ENCODE data around the gene PER2. TPM values are rescaled to one million over a fixed set of nuclear protein-coding genes. Genes with fewer than 3 reads are reported as not detected.

Gene PER2
- total and polyA plus RNA-seq, 2 donors (not counting 1 experiment from before 2014, with no cell fraction given), result 3.2 to 12.6 TPM

GRCh38 chr2:238251331-238251730 lies 37.1 kb downstream of the PER2 start:
- ChIA-PET POLR2A (no interaction called here), CTCF (no interaction called here)
- no peaks in the 10 kb centered on the region for H4K20me1 ChIP-seq (ENCODE audit: control insufficient read depth, insufficient read depth, low read length, poor library complexity, severe bottlenecking)
- H2AFZ ChIP-seq (ENCODE audit: insufficient read depth, low read depth, low read length, poor library complexity, severe bottlenecking), result no peak overlapping the region
- TF ChIP-seq CTCF (IDR thresholded peaks at IDR 0.05) (no peak), EZH2 (IDR thresholded peaks at IDR 0.05; ENCODE audit: borderline replicate concordance, insufficient read depth, low read depth, low read length, poor library complexity, severe bottlenecking) (no peak)
- H3K4me1 ChIP-seq (ENCODE audit: control insufficient read depth in 2 of 2, insufficient read depth in 2 of 2, low read length in 2 of 2), result no peaks in the 10 kb centered on the region
- Mint-ChIP-seq H3K27me3 (no peaks in the 10 kb centered on the region), H3K9me3 (ENCODE audit: insufficient read depth) (no peaks in the 10 kb centered on the region), H3K4me1 (no peaks in the 10 kb centered on the region), H3K4me3 (no peak overlapping the region), H3K27ac (peak overlapping the region; percentile 26)
- intact Hi-C loops (cut with micrococcal nuclease), result no loop called here
- ATAC-seq (ENCODE audit: low read depth) (no peak), DNase-seq (no peak)
- peaks cover 0 to 25% of the 10 kb centered on the region in 2 experiments for H3K36me3 ChIP-seq (replicated peaks in 1 of 2; ENCODE audit: control extremely low read depth in 1 of 2, control insufficient read depth in 1 of 2, extremely low read depth in 1 of 2, insufficient read depth in 2 of 2, low read length in 1 of 2)
- no peak overlapping the region for H3K4me2 ChIP-seq (replicated peaks; ENCODE audit: low read depth, low read length, poor library complexity, severe bottlenecking)
- no peak overlapping the region for H3K4me3 ChIP-seq (ENCODE audit: control extremely low read depth in 1 of 5, extremely low read depth in 1 of 5, insufficient read depth in 1 of 5, low read depth in 2 of 5, low read length in 4 of 5)
- H3K27me3 ChIP-seq (replicated peaks in 1 of 4; ENCODE audit: control extremely low read depth in 1 of 4, control insufficient read depth in 3 of 4, insufficient read depth in 4 of 4, low read length in 3 of 4), result no peaks in the 10 kb centered on the region
- no peaks in the 10 kb centered on the region for H3K9me3 ChIP-seq (ENCODE audit: control extremely low read depth in 1 of 3, control insufficient read depth in 2 of 3, insufficient read depth in 1 of 3, low read length in 2 of 3)
- 97% methylated on average over 12 of the region's 12 CpGs for WGBS (ENCODE audit: insufficient coverage)
- H3K9ac ChIP-seq (ENCODE audit: low read length), result no peak overlapping the region
- no peaks in the 10 kb centered on the region for H3K79me2 ChIP-seq (ENCODE audit: control insufficient read depth, insufficient read depth, low read length)
- H3K27ac ChIP-seq (ENCODE audit: low read length in 2 of 2), result no peak overlapping the region

- no peak overlapping the region for H3K4me3 Mint-ChIP-seq
- Histone ChIP-seq H4K20me1 (ENCODE audit: control insufficient read depth, insufficient read depth, low read length, poor library complexity, severe bottlenecking) (no peaks in the 10 kb centered on the region), H2AFZ (ENCODE audit: insufficient read depth, low read depth, low read length, poor library complexity, severe bottlenecking) (no peak overlapping the region), H3K4me2 (replicated peaks; ENCODE audit: low read depth, low read length, poor library complexity, severe bottlenecking) (no peak overlapping the region), H3K36me3 (replicated peaks in 1 of 2; ENCODE audit: control extremely low read depth in 1 of 2, control insufficient read depth in 1 of 2, extremely low read depth in 1 of 2, insufficient read depth in 2 of 2, low read length in 1 of 2) (peaks cover 0 to 20% of the 10 kb centered on the region in 2 experiments), H3K27ac (ENCODE audit: low read length in 2 of 2) (no peak overlapping the region), H3K4me1 (ENCODE audit: control insufficient read depth in 2 of 2, insufficient read depth in 2 of 2, low read length in 2 of 2) (no peaks in the 10 kb centered on the region), H3K27me3 (replicated peaks in 1 of 4; ENCODE audit: control extremely low read depth in 1 of 4, control insufficient read depth in 3 of 4, insufficient read depth in 4 of 4, low read length in 3 of 4) (no peaks in the 10 kb centered on the region), H3K9ac (ENCODE audit: low read length) (no peak overlapping the region), H3K4me3 (ENCODE audit: control extremely low read depth in 1 of 5, extremely low read depth in 1 of 5, insufficient read depth in 1 of 5, low read depth in 2 of 5, low read length in 4 of 5) (no peak overlapping the region), H3K9me3 (ENCODE audit: control extremely low read depth in 1 of 3, control insufficient read depth in 2 of 3, insufficient read depth in 1 of 3, low read length in 2 of 3) (no peaks in the 10 kb centered on the region), H3K79me2 (ENCODE audit: control insufficient read depth, insufficient read depth, low read length) (no peaks in the 10 kb centered on the region)
- TF ChIP-seq CTCF (IDR thresholded peaks at IDR 0.05) (no peak), EZH2 (IDR thresholded peaks at IDR 0.05; ENCODE audit: borderline replicate concordance, insufficient read depth, low read depth, low read length, poor library complexity, severe bottlenecking) (no peak)
- DNase-seq, result no peak
- no peaks in the 10 kb centered on the region for H3K9me3 Mint-ChIP-seq (ENCODE audit: insufficient read depth)
- intact Hi-C loops (cut with micrococcal nuclease), result no loop called here
- CTCF ChIA-PET, result interaction anchor here (1.4 kb wide), 2 partner anchors 9 to 13 kb away, joined by 3 to 8 read pairs; no protein-coding TSS in a partner anchor
- POLR2A ChIA-PET, result no interaction called here
- whole genome bisulfite sequencing (ENCODE audit: insufficient coverage), result 100% methylated on average over 6 of the region's 7 CpGs
- ATAC-seq (ENCODE audit: low read depth), result no peak
- no peaks in the 10 kb centered on the region for H3K4me1 Mint-ChIP-seq
- H3K27ac Mint-ChIP-seq, result no peak overlapping the region
- no peaks in the 10 kb centered on the region for H3K27me3 Mint-ChIP-seq
Observed at GRCh38 chr2:238250896-238251295, 37.5 kb downstream of the PER2 start.

Data from B cell (primary cell).